ENCODE results near the gene TTC23. TPM values are rescaled to one million over a fixed set of nuclear protein-coding genes. Genes with fewer than 3 reads are reported as not detected.
"Not testable (repeated sequence)": the region's sequence is repeated elsewhere in the genome, so short reads cannot be mapped to it uniquely, and the experiment has no call there.

The TTC23 gene
- polyA plus RNA-seq, 1 donor (not counting 4 experiments of a cell fraction or from before 2014, with no cell fraction given), result 6.7 TPM

DNA sequence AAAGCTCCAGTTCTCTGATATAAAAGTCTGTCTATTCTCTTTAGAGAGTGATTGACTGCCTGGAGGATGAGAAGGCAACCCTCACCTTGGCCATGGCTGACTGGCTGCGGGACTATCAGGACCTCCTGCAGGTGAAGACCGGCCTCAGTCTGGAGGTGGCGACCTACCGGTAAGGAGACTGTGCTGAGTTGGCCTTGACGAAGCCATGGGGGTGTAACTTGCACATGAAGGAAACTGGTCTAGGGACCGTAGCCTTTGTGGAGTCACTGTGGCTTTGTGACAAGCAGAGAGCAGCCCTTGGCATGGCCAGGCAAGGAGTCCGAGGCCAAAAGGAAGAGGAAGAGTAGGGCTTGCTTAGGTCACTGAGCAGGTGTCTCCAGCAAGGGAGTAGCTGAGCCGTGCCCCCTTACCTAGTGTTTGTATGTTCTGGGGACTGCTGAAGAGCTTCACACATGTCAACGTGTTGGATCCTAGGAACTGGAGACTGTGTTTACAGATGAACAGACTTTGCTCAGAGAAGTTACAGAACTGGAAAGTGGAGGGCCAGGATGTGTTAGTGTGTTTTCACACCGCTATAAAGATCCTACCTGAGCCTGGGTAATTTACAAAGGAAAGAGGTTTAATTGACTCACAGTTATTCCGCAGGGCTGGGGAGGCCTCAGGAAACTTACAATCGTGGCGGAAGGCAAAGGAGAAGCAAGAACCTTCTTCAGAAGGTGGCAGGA is 135.7 kb downstream of the TTC23 start:
- H4K20me1 ChIP-seq (ENCODE audit: control insufficient read depth, extremely low read depth, insufficient read depth, low read length), result no peaks in the 10 kb centered on the region
- no peak overlapping the region for H3K4me3 ChIP-seq (ENCODE audit: control insufficient read depth in 2 of 3, extremely low read depth in 1 of 3, insufficient read depth in 2 of 3, low read depth in 1 of 3, low read length in 3 of 3)
- no peak overlapping the region for H2AFZ ChIP-seq (ENCODE audit: control insufficient read depth, low read length)
- no peak overlapping the region for H3K27ac ChIP-seq (ENCODE audit: control insufficient read depth, insufficient read depth, low read length)
- no peaks in the 10 kb centered on the region for H3K9me3 ChIP-seq (ENCODE audit: control insufficient read depth, low read depth, low read length)
- H3K9ac ChIP-seq (ENCODE audit: control insufficient read depth, extremely low read depth, insufficient read depth, low read length), result no peak overlapping the region
- H3K4me2 ChIP-seq (ENCODE audit: control insufficient read depth, extremely low read depth, insufficient read depth, low read depth, low read length), result no peak overlapping the region
- TF ChIP-seq, protein P1, sequence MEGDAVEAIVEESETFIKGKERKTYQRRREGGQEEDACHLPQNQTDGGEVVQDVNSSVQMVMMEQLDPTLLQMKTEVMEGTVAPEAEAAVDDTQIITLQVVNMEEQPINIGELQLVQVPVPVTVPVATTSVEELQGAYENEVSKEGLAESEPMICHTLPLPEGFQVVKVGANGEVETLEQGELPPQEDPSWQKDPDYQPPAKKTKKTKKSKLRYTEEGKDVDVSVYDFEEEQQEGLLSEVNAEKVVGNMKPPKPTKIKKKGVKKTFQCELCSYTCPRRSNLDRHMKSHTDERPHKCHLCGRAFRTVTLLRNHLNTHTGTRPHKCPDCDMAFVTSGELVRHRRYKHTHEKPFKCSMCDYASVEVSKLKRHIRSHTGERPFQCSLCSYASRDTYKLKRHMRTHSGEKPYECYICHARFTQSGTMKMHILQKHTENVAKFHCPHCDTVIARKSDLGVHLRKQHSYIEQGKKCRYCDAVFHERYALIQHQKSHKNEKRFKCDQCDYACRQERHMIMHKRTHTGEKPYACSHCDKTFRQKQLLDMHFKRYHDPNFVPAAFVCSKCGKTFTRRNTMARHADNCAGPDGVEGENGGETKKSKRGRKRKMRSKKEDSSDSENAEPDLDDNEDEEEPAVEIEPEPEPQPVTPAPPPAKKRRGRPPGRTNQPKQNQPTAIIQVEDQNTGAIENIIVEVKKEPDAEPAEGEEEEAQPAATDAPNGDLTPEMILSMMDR (optimal IDR thresholded peaks at IDR 0.05 in 1 of 3, IDR thresholded peaks at IDR 0.05 in 1 of 3, conservative IDR thresholded peaks at IDR 0.05 in 1 of 3; ENCODE audit: extremely low read depth in 1 of 3, insufficient read depth in 2 of 3, low read length in 3 of 3), result no peak
- no peak for TF ChIP-seq EZH2 (IDR thresholded peaks at IDR 0.05; ENCODE audit: low read length)
- H3K36me3 ChIP-seq (ENCODE audit: control insufficient read depth in 2 of 2, extremely low read depth in 1 of 2, insufficient read depth in 2 of 2, low read length in 2 of 2), result no peaks in the 10 kb centered on the region
- FAIRE-seq (no peak), DNase-seq (ENCODE audit: low read depth, low spot score) (no peak)
- H3K79me2 ChIP-seq (ENCODE audit: control insufficient read depth, insufficient read depth, low read length), result no peaks in the 10 kb centered on the region
- no peaks in the 10 kb centered on the region for H3K9me1 ChIP-seq (ENCODE audit: control insufficient read depth, extremely low read depth, insufficient read depth, low read length)
- dilution Hi-C loops (cut with MboI; ENCODE audit: extremely low pct_ligation_motif_present, low sequenced_read_pairs), result no loop called here
- no peaks in the 10 kb centered on the region for H3K4me1 ChIP-seq (ENCODE audit: control insufficient read depth, extremely low read depth, insufficient read depth, low read length)
- peaks cover 3% of the 10 kb centered on the region for H3K27me3 ChIP-seq (ENCODE audit: control insufficient read depth, extremely low read depth, insufficient read depth, low read length)

DNA sequence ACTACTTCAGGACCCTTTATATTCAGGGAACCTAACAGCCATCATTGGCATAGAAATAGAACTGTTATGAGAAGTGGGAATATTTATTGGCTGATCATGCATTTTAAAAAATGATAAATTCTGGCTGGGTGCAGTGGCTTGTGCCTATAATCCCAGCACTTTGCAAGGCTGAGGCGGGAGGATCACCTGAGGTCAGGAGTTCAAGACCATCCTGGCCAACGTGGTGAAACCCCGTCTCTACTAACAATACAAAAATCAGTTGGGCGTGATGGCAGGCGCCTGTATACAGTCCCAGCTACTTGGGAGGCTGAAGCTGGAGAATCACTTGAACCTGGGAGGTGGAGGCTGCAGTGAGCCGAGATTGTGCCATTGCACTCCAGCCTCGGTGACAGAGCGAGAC is 137.7 kb downstream of the TTC23 start:
- H3K79me2 ChIP-seq (ENCODE audit: control insufficient read depth, insufficient read depth, low read length); H3K27ac ChIP-seq (ENCODE audit: control insufficient read depth, insufficient read depth, low read length); H3K4me2 ChIP-seq (ENCODE audit: control insufficient read depth, extremely low read depth, insufficient read depth, low read depth, low read length); H3K9me3 ChIP-seq (ENCODE audit: control insufficient read depth, low read depth, low read length); dilution Hi-C loops (cut with MboI; ENCODE audit: extremely low pct_ligation_motif_present, low sequenced_read_pairs); H3K4me1 ChIP-seq (ENCODE audit: control insufficient read depth, extremely low read depth, insufficient read depth, low read length); DNase-seq (ENCODE audit: low read depth, low spot score); H3K36me3 ChIP-seq (ENCODE audit: control insufficient read depth in 2 of 2, extremely low read depth in 1 of 2, insufficient read depth in 2 of 2, low read length in 2 of 2); H3K9ac ChIP-seq (ENCODE audit: control insufficient read depth, extremely low read depth, insufficient read depth, low read length); H4K20me1 ChIP-seq (ENCODE audit: control insufficient read depth, extremely low read depth, insufficient read depth, low read length); FAIRE-seq; H2AFZ ChIP-seq (ENCODE audit: control insufficient read depth, low read length); H3K4me3 ChIP-seq (ENCODE audit: control insufficient read depth in 2 of 3, extremely low read depth in 1 of 3, insufficient read depth in 2 of 3, low read depth in 1 of 3, low read length in 3 of 3); H3K9me1 ChIP-seq (ENCODE audit: control insufficient read depth, extremely low read depth, insufficient read depth, low read length): not testable (repeated sequence)
- peaks cover 14% of the 10 kb centered on the region for H3K27me3 ChIP-seq (ENCODE audit: control insufficient read depth, extremely low read depth, insufficient read depth, low read length)
